Pulmonary artery endothelial cell (primary cell): Measurements from ENCODE around the gene RHBDD1. TPM values are rescaled to one million over a fixed set of nuclear protein-coding genes. Genes with fewer than 3 reads are reported as not detected.

Source experiments
- DNase-seq: peaks from one replicate; pipeline ENCODE4 v3.0.0-alpha.2; 2011; ENCODE audit warnings: low read depth, low spot score
- total RNA-seq: library from RNA; depleted of rRNA; stranded (reverse); fragments of >200 nt; gene quantifications from 2 replicates; pipeline ENCODE4 v1.2.3, GENCODE V29; 2014

Gene RHBDD1
- total RNA-seq, 1 donor from 2014 or later, result 16.2 TPM

- no peak for DNase-seq
These were observed 9.7 kb downstream of the RHBDD1 start for GRCh38 chr2:226845386-226846116.

DNA sequence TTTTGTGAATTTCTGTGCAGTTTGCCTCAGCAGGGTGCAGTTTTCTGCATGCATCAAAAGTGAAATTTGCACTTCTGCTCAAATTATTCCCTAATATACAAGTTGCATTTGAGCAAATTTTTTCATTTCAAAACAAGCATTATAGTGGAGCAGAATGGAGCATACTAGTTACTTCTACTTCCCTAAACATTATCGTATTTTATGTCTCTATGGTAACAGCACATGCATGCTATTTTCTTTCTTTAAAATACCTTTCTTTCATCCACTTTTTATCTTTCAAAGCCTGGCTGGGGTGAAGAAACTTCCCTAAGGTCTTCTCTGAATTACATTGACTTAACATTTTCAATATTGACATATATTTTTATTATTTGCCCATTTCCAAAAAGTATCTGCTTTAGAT lies 11.2 kb downstream of the RHBDD1 start:
- DNase-seq, result no peak

GRCh38 chr2:226847511-226847910 lies 11.7 kb downstream of the RHBDD1 start:
- DNase-seq, result no peak

DNA sequence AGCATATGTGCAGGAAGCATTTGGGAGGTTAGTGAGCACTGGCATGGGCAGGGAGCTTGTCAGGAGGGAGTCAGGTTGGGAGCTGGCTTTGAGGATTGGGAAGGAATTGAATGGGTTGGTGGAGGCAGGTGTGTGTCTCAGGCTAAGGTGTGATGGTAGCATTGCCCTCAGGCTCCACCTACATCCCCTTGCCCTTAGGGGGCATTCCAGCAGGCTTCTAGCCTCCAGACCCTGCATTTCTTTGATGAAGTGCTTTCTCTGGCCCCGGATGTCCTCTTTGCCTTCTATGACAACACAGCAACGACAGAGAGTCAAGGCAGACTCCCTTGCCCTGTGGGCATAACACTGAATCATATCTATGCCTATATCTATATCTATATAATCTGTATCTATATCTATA lies 13.5 kb downstream of the RHBDD1 start:
- no peak for DNase-seq

- no peak for DNase-seq
These were observed 14.2 kb downstream of the RHBDD1 start for GRCh38 chr2:226850024-226850423.

GRCh38 chr2:226855787-226856186 lies 19.9 kb downstream of the RHBDD1 start:
- no peak for DNase-seq

DNA sequence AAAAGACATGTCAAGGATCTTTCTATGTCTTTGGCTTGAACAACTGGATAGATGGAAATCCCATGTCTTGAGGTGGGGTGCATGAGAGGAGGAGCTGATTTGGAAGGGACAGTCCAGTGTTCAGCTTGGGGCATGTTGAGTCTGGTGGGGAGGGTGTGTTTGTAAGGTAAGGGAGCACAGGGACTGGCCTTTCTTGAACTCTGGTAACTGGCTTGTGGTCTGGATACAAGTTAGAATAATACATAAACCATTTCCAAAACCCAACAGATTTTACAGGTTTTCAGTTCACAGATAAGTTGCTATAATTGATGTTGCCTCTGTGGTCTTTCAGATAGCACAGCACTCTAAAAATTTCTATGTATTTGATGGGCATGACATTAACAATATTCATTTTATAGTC lies 24.2 kb downstream of the RHBDD1 start:
- DNase-seq, result no peak

GRCh38 chr2:226862623-226863022 lies 26.8 kb downstream of the RHBDD1 start:
- no peak for DNase-seq

DNA sequence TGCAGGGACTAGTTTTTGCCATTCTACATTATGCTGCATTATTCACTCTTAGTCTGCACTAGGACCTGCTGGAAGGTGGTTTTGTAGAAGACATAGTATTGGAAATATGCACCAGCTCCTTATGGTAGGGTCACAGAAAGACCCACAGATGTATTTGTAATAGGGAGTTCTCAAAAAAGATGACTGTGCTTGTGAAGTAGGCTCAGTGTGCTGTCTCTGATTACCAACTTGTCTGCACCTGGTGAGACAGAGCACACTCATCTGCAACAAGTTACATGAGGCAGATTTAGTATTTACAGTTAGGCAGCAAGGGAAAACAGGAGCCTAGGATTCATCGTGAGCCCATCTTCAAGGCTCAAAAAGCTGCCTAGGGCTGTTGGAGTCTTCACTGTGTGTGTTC lies 29.4 kb downstream of the RHBDD1 start:
- DNase-seq, result no peak

GRCh38 chr2:226865710-226866109 lies 29.9 kb downstream of the RHBDD1 start:
- DNase-seq, result no peak

GRCh38 chr2:226868331-226869162 lies 32.7 kb downstream of the RHBDD1 start:
- no peak for DNase-seq

DNA sequence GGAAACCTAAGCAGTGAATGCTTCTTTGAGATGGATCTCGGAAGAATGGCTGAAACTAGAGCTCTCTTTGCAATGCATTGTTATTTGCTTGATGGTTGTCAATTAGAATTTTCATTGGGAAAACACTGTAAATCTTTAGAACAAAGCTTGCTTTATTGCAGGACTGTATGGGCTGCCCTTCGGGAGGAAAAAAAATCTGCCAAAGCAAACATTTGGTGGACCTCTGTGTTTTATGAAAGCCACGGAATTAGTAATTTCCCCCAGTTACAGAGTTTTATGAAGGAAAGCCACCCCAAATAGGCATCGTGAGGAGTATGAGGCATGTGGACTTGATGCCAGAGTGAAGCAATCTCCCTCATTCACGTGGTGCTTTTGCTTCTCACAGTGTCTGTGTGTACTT lies 33.5 kb downstream of the RHBDD1 start:
- no peak for DNase-seq

DNA sequence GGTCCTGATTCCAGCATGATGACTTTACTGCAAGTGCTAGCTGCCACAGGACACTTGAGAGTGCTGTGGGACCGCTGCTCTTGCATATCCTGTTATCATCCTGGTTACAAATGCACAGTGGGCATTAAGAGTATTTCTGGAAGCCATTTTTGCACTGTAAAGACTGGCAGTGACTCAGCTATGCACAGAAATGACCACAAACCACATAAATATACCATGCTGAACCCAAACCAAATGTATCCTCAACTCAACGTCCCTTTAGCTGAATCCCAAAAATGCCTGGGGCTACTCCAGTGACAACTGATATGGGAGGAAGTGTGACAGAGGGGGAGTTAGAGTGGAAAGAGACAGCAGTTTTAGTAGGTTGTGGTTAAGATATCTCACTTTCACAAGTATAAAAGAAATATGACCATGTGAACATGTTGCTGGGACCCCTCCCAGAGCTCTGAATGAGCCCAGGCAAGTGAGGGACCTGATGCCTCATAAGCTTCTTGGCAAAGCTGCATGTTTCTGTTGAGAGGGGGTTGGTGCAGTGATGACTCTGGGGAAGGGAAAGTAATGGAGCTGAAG lies 37.3 kb downstream of the RHBDD1 start:
- DNase-seq, result no peak

GRCh38 chr2:226873826-226874225 lies 38.0 kb downstream of the RHBDD1 start:
- no peak for DNase-seq

DNA sequence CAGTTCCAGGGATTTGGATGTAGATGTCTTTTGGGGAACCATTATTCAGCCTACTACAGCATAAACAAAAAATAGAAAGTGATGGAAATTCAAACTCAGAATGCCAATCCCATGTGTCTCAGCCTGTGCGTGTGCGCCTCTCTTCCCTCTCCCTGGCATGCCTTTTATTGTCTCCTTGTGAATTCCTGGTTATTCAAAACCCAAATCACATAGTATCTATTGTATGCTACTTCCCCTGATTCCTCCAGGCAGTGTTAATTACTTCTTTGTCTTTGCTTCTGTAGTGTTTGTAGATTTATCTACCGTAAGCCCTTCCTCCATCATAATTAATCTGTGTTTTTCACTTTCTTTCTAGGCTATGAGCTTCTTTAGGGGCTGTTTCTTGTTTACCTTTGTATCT lies 38.9 kb downstream of the RHBDD1 start:
- DNase-seq, result no peak

- DNase-seq, result no peak
These were observed 39.8 kb downstream of the RHBDD1 start for GRCh38 chr2:226875438-226876225.

GRCh38 chr2:226877491-226877890 lies 41.6 kb downstream of the RHBDD1 start:
- no peak for DNase-seq

DNA sequence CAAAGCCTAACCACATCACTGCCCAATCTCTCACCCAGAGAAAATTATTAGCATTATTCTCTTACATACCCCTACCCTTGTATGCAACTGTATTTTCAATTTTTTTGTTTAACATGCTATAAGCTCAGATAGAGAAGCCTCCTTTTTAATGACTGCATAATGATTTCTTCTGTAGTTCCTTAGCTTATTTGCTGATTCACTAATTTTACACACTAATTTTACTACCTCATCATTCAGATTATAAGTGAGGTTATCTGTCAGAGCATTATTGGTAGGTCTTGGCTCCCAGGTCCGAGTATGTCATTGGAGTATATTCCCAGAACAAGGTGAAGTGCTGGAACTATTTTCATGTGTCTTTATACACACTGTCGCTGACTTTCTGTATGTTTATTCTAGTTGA lies 45.4 kb downstream of the RHBDD1 start:
- no peak for DNase-seq

DNA sequence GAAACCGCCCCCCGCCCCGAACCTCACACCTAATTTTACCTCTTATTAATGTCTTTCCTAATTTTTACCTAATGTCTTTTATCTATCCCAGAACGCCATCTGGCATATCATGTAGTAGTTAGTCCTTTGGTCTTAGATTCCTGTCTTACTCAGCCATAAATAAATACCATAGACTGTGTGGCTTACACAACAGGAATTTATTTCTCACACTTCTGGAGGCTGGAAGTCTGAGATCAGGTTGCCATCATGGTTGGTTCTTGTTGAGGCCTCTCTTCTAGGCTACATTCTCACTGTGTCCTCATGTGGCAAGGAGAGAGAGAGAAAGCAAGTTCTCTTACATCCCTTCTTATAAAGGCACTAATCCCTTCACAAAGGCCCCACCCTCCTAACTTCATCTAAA lies 46.8 kb downstream of the RHBDD1 start:
- DNase-seq, result no peak

DNA sequence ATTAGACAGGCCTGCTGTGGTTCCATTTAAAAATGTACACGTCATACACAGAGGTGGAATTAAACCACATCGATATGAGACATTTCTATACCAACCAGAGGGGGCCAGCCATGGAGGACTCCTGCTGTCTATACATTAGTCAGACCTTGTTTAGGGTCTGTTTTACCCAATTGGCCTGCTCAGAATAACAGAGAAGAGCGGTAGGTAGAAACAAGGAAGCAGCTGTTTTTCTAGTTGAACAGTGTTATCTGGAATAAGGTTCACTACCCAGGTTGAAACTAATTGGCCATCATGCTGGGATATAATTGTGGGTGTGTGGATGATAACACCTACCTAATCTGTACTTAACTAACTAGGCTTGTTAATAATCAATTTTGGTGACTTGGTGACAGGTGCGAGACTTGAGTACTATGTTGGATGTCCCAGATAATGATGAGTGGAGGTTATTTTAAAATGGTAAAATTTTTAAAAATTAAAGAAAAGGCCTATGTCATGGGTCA lies 47.5 kb downstream of the RHBDD1 start:
- no peak for DNase-seq

- DNase-seq, result no peak
These were observed 48.3 kb downstream of the RHBDD1 start for GRCh38 chr2:226884166-226884565.
